ENCODE data around the gene PDE4A.

DNA sequence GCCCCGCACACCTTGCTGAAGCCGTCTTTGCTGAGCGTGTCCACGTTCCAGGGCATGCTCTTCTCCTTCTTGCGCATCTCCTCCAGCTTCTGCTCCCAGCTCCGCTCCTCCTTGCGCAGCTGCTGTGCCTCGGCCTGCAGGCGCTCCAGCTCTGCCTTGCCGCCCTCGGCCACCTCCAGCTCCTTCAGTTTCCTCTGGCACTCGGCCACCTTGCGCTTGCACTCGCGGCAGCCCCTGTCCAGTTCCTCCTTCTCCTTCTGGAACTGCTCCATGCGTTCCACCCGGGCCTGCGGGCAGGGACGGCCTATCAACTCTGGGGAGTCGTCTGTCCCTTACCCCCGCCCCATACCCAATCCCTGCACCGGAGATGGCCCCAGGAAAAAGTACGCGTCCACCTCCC is 24.4 kb upstream of the PDE4A start:
- no peak for TF ChIP-seq EZH2 (IDR thresholded peaks at IDR 0.05)
- no peak for TF ChIP-seq POLR2AphosphoS5 (IDR thresholded peaks at IDR 0.05; ENCODE audit: borderline replicate concordance, low read depth, low read length)
- TF ChIP-seq FOXP2 (optimal IDR thresholded peaks at IDR 0.05; ENCODE audit: control extremely low read depth, extremely low read length, insufficient read depth) = no peak

All from SK-N-MC (cell line).